HG02938 (cell line): Measurements from ENCODE around the gene WNT5B.

Source experiments
- ATAC-seq: cut with Tn5 transposase; IDR thresholded peaks from one replicate; pipeline ENCODE4 v1.9.1; 2021; ENCODE audit warnings: mild to moderate bottlenecking, moderate library complexity; ENCODE audit not compliant: unreplicated experiment

The WNT5B gene

DNA sequence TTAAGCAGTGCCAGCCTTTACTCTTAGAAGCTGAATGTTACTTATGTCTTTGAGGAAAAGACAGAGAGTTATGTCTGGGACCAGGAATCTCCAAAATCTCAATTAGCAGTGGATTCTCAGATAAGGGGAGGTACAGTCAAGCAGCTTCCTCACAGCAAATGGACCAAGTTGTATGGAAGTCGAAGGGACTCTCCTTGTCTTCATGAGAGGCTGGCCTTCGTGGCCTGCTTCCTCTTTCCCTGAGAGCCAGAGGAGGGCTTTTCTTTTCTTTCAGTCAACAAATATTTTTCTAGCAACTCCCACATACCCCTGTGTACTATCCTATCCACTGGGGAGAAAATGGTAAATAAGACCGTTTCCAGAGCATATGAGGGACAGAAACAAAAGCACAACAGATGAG lies 6.6 kb upstream of the WNT5B start:
- no peak for ATAC-seq

DNA sequence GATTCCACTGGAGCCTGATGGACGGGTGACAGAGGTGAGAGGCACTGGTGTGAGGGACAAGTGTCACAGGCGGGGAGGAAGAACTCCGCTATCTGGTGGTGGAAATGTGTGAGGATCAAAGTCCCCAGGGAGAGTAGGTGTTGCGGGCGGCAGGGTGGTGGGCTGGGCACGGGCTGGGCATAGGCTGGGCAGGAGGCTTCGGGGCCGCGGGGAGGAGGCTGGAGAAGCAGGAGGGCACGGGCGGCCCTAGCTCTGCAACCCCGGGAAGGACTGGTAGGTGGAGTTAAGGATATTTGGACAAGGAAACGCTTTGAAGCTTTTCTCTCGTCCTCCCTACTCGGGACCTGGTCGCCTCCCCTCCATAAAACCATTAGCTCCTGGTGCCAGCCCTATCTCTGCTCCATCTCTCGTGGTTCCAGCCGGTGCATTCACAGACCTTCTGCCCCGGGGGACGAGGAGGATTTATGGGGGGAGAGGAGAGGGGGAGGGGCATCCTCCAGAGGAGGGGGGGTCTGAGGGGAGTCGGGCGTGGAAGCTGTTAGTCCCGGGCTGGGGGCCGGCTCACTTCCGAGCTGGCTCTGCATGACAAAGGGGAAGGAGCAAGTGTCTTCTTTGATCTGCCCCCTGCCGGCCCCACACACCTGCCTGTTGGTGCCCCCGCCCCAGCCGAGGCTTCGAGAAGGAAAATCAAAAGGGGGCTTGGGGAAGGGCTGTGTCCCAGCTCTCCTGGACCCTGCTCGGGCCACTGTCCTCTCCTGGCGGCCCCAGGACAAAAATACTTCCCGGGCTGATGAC lies 504 bp downstream of the WNT5B start:
- ATAC-seq = no peak

DNA sequence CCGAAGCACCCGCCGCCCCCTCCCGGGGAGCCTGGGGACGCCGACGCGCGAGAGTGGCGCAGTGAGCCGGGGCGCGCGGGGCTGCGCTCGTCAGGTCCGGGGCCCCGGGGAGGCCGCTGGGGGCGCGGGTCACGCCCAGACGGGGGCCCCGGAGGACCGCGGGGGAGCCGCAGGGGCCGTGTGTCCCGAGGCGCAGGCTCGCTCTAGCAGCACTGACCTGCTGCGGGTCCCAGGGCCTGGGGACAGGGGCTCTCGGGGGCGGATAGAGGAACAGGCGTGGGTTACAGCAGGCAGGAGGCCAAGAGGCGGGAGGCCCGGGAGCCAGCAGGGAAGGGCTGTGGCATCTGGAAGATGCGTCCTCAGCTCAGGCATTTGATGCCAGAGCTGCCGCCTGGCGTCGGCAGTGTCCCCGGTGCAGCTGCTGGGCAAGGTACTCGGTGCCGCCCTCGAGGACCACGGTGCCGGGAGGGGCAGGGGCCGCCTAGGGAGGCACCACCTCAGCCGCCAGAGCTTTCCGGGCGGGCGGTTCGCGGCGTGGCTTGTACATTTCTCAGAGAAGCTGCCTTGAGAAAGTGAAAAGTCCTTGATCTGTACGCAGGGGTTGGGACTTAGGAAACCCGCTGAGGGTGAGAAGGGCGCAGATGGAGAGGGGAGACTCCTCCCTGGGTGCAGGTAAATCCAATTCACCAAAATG lies 1.2 kb downstream of the WNT5B start:
- ATAC-seq = no peak

DNA sequence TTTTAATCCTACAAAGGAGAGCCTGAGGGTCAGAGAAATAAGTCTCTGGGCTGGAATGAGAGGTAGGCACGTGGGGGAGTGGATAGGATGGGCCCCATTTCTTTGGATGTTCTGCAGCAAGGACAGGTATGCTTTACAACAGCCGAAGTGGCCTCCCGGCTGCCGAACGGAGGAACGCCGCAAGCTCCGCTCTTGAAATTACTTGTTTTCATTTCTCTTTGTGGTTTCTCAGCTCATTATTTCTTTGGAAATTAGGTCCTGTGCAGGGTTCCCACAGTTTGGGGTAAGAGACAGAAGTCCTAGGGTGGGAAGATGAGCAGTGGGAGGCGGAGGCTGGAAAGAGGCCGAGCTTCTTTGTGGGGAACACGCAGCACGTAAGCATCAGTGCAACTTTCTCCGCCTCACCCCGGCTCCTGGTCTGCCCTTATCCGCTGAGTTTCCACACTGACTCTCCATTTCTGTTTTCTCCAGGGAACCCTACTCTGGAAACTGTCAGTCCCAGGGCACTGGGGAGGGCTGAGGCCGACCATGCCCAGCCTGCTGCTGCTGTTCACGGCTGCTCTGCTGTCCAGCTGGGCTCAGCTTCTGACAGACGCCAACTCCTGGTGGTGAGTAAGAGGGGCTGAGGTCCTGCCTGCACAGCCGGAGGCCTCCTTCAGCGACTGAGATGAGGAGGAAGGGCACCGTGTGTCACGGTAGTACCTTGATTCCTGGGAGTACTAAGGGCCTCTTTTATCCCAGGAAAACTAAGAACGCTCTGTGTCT lies 2.0 kb downstream of the WNT5B start:
- no peak for ATAC-seq

DNA sequence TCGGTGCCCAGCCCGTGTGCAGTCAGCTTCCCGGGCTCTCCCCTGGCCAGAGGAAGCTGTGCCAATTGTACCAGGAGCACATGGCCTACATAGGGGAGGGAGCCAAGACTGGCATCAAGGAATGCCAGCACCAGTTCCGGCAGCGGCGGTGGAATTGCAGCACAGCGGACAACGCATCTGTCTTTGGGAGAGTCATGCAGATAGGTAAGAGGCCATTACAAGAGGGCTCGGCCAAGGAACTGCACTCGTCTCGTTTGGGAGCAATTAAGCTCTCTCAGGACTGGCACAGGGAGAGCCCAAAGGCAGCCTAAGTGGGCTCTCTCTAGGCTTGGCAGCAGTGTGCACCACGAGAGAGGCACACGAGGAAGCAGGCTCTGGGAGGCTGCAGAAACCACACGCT lies 3.7 kb downstream of the WNT5B start:
- no peak for ATAC-seq

DNA sequence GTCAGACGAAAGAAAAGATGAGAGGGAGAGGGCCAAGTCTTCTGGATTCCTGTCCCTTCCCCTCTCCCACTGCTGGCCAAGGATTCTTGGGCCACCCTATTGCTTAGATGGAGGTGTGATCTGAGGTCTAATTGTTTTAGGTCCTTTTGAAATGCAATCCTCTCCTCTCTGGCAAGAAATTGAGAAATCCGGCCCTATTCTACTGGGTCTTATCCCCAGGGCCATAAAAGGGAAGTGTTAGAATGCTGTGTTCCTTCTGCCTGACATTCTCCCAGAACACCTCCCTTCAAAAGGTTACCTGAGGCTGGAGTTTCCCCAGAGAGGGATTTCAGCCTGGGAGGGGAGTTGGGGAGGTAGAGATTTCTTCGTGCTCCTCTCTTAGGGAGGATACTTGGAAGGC lies 4.4 kb downstream of the WNT5B start:
- no peak for ATAC-seq

DNA sequence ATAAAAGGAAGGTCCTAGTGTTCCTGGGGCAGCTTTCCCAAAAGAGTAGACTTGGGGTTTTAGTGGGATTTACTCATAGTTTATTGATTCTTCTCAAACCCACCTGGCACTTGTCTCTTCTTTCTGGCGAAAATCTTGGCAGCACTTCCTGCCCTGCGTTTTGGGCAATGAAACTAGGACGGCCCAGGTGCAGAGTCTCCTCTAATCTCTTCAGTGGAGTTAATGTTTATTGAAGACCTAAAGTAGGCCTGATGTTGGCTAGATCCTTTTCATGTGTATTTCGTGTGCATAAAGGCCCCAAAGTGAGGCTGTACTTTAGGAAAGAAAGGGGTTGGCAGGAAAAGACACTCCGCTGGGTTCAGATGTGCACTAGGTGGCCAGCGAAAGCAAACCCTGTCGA lies 5.1 kb downstream of the WNT5B start:
- no peak for ATAC-seq

DNA sequence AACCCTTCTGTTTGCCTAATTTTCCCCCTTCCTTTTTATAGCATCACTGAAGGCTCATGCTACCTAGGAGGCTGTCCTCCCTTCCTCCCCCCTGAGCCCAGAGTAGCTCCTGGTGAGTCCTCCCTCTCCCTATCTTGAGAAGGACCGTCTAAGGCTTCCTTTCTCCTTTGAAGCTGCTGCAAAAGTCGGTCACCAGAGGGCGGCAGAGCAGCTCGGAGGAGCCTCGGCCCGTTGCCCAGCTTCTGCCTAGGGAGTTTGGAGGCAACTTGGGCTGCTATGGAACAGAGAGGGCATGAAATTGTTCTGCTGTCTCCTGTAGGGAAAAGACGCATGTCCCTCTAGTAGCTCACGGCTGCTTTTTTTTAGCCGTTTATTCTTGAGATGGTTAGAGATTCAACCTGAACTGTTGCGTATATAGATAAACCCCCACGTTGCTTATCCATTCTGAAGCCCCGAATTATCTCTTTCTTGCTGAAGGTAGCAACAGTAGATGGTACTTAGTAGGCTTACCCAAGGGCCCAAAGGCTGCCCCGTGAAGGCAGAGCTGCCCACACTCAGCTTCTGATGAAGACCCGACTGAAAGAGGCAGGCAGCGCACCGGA lies 5.7 kb downstream of the WNT5B start:
- no peak for ATAC-seq

DNA sequence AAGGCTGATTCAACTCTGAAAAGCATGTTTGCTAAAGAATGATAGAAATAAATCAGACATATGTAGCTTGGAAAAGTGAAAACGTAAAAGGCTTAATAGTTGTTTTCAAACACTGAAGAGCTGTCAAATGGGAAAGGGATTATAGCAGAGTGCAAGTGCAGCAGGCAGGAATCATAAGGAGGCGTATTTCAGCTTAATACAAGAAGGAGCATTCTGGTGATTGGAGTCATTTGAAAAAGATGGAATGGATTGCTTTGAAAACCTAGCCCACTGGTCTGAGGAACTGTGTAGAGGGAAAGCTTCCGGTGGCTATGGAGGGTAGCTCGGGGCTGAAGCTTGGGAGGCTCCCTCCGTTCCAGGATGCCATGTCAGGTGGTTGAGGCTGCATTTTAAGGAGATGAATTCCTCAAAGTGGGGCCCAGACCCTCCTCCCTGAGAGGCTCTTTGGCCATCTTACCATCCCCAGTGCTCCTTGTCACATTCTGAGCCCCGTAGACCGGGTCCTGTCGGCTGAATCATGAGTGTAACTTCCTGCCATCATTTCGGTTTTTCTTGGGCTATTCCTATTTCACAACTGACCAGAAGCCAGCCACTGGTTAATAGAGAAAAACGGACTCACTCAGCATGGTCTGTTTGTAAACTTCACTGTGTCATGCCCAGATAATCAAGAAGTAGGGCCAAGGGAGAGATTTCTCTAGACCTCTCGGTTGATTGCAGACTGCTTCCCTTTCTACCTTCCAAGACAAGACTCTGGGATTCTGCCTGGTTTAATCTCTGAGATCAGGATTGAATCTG lies 6.5 kb downstream of the WNT5B start:
- ATAC-seq = no peak

DNA sequence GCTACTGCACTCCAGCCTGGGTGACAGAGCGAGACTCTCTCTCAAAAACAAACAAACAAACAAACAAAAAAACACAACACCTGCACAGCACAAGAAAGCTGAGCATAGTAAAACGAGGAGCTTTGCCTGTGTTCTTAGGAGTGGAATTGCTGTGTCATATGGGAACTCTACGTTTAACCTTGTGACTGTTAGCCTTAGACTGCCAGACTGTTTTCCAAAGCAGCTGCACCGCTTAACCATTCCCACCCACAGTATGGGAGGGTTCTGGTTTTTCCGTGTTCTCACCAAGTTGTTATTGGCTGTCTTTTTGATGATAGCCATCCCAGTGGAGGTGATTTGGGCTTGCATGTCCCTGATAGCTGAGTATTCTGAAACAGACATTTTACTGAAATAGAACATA lies 9.2 kb downstream of the WNT5B start:
- no peak for ATAC-seq

DNA sequence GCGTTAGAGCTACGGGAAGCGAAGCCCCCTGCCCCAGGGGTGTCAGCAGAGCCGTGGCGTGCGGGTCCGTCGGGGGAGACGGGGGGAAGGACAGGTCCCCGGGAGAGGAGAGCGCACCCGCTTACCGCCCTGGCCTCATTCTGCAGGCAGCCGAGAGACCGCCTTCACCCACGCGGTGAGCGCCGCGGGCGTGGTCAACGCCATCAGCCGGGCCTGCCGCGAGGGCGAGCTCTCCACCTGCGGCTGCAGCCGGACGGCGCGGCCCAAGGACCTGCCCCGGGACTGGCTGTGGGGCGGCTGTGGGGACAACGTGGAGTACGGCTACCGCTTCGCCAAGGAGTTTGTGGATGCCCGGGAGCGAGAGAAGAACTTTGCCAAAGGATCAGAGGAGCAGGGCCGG lies 10.5 kb downstream of the WNT5B start:
- ATAC-seq = no peak

DNA sequence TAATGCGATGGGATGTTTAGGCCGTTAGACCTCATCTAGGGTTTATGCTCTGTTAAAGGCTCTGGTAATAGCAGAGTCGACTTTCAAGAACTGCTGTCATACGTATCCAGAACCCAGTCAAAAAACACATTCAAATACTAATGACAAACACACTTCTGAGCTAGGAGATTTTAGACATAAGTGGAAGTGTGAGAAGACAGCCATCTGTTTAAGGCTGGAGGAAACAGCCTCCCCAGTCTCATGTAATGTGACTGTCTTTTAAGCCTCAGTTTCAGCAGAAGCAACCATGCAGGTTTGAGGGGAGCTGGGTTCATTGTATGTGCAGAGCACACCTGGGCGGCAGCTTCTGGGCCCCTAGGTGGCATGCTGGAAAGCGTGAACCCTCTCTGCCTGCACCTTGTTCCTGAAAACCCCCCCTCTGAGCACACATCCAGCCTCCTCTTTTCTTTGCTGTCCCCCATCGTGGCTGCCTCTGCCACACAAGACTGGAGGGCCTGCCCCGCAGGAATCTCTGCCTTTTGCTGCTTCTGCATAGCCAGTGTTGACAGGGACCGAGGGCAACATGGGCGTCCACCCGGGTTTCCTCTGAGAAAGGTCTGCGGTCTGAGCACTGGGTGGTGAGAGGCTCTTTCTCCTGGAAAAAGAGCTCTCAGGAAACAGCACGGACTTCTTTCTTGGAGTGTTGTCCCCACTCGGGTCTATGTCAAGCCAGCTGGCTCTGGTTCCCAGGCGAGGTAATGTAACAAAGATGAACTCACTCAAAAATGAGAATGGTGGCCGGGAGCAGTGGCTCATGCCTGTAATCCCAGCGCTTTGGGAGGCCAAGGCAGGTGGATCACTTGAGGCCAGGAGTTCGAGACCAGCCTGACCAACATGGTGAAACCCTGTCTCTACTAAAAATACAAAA lies 11.6 kb downstream of the WNT5B start:
- ATAC-seq = no peak

DNA sequence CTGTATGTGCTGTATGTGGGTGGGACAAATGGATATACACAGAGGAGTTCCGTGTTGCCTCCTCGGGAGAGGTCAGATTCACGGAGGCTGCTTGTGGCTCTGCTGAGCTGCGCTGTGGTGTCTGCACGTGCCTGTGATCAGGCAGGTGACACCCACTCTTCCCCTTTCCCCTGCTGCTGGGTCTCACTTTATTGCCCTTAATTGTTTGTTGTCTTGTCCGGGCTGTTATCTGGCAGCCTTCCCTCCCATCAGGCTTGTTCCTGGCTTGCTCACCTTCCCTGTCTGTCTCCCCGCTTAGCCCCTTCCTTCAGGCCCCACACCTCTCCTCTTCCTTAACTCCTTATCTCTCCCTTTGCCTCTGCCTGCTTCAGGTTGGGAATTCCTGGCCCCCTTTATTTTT lies 13.5 kb downstream of the WNT5B start:
- ATAC-seq = no peak

DNA sequence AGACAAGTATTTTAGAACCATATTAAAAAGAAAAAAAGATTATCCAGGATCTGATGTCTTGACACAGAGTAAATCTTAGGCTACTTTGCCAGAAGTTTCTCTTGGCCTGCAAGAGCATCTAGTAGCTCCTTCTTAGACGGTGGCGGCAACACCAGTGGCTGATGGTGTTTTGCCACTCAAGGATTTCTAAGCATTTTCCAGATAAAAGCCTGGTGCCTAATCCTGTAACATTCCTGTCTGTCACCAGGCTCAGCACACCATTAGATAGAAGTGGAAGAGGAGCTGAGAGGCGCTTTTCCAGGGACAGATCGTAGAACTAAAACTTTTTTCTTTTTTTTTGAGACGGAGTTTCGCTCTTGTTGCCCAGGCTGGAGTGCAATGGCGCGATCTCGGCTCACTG lies 14.0 kb downstream of the WNT5B start:
- ATAC-seq = no peak

DNA sequence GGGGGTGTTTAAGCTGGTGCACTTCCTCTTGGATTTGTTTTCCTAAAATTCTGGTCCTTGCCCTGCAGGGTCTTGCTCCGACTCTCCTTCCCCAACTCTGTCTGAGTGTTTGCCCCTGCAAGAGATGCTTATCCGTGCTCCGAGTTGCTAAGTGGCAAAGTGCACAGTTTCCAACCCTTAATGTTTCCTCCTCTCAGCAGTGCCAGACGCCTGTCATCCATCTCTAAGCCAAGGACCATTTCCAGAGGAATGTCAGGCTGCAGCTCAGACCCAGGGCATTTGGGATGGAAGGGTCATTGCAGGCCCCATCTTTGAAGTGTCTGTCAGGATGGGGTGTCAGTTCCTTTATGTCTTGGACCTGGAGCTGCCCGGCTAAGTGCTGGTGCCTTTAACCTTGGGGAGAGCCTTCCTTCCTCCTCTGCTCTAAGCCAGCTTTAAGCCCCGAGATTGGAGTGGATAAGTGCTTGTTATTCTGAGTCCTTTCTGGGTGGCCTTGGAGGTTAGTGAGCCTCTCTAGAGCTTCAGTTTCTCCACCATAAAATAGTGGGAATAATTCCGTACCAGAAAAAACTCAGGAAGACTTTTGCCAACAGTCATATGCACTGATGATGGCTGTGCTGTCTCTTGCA lies 15.0 kb downstream of the WNT5B start:
- ATAC-seq = no peak

DNA sequence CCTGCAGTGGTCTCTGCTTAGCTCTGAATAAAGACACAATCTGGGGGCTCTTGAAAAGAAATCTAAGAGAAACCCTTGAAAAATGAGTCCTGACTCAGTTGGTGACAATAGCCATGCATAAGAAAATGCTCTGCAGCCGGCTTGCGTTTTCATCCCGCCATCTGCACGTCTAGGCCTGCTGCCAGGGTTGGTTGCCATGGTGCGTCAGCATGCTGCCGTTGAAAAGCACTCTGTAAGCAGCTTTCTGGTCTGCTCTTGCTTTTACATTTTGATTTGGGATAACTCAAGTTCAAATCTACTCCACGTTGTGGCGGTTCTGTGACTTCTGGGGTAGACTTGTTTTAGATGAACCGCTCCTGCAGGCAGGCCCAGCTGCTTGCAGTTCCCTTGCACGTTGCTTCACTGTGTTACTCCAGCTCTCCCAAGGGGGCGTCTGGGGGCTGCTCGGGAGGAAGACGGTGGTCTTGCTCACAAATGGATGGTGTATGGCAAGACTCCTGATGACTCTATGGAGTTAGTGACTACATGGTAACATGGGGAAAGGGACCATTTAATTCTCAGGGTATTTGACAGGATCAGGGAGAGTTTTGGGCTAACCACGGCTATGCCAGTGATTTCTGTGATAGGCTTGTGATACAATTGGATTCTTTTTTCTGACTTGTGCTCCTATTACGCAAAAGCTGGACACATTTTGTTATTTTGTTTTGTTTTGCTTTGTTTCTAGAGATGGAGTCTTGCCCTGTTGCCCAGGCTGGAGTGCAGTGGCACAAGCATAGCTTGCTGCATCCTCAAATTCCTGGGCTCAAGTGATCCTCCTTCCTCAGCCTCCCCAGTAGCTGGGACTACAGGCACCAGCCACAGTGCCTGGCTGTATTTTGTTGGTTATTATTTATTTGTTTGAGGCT lies 15.8 kb downstream of the WNT5B start:
- ATAC-seq = no peak

DNA sequence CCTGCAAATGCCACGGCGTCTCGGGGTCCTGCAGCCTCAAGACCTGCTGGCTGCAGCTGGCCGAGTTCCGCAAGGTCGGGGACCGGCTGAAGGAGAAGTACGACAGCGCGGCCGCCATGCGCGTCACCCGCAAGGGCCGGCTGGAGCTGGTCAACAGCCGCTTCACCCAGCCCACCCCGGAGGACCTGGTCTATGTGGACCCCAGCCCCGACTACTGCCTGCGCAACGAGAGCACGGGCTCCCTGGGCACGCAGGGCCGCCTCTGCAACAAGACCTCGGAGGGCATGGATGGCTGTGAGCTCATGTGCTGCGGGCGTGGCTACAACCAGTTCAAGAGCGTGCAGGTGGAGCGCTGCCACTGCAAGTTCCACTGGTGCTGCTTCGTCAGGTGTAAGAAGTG lies 16.8 kb downstream of the WNT5B start:
- ATAC-seq = no peak

DNA sequence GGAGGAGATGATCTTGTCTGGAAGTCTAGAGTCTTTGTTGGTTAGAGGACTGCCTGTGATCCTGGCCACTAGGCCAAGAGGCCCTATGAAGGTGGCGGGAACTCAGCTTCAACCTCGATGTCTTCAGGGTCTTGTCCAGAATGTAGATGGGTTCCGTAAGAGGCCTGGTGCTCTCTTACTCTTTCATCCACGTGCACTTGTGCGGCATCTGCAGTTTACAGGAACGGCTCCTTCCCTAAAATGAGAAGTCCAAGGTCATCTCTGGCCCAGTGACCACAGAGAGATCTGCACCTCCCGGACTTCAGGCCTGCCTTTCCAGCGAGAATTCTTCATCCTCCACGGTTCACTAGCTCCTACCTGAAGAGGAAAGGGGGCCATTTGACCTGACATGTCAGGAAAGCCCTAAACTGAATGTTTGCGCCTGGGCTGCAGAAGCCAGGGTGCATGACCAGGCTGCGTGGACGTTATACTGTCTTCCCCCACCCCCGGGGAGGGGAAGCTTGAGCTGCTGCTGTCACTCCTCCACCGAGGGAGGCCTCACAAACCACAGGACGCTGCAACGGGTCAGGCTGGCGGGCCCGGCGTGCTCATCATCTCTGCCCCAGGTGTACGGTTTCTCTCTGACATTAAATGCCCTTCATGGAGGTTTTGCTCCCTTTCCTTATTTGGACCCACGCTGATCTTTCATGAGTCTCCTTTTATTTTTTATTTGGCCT lies 17.7 kb downstream of the WNT5B start:
- no peak for ATAC-seq
